ENCODE results near the gene MUSK.
"Not testable (repeated sequence)": the region's sequence is repeated elsewhere in the genome, so short reads cannot be mapped to it uniquely, and the experiment has no call there.

MUSK gene

DNA sequence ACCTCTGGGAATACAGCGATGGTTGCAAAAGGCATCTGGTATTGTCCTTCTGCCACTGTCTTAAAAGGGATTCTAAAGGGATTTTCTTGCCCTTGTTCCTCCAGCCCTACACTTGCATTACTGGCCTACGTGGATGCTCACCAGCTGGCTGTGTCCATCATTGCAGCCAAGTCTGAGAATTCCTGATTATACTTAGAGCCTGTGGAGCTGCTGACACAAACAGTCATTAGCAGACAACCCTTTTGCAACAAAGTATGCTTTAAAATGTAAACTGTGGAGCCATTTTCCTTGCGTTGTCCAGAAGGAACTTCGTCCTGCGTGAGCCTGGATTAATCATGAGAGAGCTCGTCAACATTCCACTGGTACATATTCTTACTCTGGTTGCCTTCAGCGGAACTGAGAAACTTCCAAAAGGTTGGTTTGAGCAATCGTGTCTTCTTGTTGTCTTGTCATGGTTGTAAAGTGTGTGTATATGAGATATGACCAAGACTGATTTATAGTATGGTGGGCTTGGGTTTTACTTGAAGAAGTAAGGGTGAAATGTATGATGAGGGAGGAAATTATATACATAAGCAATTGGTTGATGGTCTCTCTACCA is at the start of gene MUSK:
Gene MUSK, plus strand, starts transcription at position 222 of the 598 bp plus-strand sequence. Its CDS starts 114 bp downstream, at position 336.
- DNase-seq = no peak

DNA sequence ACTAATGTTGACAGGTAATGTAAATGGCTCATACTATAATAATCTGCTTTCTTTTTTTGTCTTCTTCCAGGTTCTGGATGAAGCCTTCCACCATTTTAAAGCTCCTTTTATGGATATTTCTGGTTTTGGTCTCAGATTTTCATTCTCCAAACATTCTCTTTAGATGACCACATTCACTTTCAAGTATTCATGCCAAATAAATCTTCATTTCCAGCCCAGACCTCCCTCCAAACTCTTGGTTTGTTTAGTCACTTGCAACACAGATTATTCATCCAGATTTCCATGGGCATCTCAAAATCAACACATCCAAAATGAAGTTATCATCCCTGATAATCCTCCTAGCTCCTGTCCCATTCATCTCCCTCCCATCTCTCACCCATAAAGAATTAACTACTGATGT is 48.8 kb upstream of the MUSK start:
- no peak for DNase-seq

DNA sequence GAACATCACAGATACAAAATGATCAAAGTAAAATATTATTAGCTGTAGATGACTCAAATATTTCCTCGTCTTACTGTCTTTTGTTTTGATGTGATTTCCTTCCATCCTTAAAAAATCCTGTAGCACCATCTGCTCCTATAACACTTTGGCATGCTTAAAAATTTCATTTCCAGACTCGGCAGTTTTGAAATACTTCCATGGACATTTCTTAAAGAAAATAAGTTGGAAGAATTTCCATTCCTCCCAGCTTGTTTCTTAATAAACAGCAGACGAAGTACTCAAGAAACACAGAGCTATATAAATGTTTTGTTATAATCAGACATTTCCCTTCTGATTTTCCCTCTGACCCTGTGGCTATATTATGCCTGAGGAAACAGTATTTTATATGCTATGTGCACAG is 47.9 kb upstream of the MUSK start:
- DNase-seq = no peak

DNA sequence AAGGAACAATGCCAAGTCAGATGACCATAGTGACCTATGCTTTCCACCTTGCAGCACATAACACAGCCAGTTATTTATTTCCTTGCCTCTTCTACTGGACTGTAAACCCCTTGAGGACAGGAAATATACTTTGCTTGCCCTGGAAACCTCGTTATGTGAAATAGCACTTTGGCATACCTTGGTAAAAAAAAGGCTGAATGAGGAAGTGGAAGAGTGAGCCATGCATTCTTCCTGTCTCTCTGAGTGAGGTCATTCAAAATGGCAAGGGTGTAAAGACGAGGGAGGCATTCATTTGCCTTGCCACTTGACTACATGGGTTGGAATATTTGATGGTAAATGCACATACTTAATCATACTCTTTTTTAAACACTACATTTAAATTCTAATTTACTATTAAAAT is 46.2 kb upstream of the MUSK start:
- no peak for DNase-seq

DNA sequence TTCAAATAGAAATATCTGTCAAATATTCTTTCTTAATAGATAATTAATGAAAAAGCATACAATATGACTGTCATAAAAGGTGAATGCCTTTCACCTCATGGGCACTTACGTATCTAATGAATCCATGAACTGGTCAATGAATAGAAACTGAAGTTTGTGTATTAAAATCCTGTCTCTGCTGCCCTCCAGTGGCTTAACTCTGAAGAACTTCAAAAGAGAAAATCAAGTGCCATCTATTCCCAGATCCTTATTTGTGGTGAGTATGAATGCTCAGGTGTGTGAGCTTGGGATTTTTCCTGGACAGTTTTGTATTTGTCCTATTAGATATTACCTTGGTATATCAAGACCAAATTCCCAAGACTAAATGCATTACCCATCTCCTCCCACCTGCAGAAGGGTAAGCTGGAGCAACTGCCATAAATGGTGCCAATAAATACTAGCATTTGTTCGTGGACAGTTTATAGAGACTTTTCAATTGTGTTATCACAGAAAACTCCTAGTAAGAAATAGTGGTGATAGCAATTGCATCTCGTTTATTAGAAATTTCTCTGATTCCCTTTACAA is 45.0 kb upstream of the MUSK start:
- DNase-seq = no peak

DNA sequence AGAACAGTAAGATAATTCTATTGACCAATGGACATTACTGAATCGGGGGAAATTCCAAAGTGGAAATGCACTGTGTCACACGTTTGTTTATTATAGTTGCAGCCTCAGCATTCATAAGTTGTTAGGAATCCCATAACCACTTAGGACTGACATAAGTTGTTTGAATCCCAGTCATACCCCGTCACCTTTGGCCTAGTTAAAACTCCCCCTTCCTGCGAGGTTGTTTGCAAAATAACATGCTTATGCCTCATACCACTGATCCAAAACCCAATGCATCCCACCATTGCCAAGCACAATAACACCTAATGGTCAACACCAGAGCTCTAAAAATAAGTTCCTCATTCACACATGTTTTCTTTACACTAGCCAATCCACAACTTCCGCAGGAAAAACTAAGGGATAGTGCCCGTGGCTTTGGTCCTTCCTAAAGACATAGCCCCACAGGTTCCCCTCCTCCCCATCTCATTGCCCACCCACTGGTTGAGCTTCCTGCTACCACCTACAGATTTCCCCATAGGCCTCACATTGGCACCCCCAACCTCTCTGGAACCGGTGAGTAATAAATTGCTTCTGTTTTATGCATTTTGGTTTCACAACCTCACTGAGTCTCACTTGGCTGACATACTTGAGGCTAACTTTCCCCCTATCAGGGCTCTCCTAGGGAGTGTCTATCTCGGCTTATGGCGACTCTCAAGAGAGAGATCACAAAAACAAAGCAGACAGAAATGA is 42.3 kb upstream of the MUSK start:
- no peak for DNase-seq

DNA sequence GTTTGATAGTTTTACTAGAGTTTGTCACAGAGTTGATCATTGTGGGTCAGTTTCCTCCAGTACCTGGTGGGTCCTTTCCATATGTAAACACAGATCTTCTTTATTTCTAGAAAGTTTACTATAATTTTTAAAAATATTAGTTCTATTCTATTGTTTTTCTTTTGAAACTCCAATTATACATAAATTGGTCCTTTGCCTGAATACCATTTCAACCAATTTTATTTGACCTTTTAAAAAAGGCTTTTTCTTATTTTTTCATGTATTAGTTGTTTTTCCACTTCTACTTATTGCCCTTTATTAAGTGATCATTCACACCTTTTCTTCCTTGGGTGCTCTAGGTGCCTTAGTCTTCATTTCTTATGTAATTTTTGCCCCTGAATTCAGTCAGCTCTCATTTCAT is 33.0 kb upstream of the MUSK start:
- DNase-seq = no peak

DNA sequence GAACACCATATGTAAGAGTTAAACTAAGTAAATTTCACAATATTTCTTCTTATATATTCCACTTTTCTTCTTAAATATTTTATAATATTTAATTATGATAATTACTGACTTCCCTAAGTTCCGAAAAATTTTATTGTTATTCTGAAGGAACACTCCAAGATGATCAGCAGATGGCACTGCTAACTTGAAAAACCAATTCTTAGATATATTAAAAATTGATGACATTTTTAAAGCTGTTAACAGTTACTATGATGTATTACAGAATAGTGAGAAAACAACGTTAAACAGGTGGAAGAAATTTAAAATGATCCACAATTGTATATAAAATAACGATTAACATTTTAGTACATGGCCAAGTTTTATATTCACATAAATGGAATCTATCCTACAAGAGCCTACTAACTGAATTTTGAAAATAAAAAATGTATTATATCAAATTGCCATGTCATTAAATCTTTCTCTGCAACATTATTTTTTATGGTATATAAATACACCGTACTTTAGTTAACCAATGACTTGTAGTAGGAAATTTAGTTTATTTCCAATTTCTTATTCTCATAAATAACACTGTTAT is 30.1 kb upstream of the MUSK start:
- no peak for DNase-seq

DNA sequence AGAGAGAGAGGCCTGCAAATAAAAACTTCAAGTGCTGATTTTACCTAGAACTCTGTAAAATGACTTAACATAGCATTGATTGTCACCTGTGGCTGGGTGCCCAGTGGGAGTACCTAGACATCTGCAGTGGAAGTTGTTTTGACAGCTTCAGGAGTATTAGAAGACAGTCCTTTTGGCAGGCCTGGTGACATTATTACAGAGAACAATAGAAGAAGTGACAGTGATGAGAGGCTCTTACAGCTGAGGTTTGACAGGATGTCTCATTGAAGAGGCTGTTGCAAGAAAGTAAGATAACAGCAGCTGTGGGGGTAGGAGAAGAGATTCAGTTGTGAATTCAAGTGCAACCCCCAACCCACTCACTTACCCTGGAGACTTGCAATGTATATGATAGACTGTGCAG is 27.9 kb upstream of the MUSK start:
- DNase-seq = no peak

DNA sequence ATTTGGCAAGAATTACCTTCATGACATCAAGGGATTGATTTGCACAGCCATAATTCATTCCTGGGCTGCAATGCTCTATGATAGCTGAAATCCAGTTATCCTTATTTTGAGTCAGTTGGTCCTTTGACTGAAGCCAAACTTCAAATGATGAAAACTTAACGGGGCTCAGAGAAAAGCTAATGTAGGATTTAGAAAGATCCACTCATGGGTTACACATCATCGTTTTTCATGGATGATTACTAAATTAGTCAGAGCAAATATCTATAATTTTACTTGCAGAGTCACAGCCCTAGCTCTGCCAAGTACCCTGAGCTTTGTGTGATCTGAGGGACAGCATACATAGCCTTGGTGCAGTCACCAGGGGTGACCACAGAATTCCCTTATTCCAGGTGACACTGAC is 27.3 kb upstream of the MUSK start:
- DNase-seq = no peak

DNA sequence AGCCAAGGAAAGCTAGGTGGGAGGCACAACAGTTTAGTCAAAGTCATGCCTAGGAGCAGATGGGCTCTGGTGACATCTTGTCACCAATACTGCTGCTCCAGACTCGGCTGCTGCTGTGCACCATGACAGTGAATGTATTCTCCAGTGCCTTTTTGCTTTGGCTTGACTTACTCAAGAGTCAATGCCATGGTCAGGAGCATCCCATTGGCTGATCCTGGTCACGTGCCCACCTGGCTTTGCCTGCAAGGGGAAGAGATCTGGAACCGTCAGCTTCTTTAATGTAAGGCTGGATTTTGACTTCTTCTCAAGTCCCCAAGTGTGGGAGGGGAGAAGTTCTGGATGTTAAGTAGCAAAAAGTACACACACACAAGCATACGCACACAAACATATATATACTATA is 19.9 kb upstream of the MUSK start:
- no peak for DNase-seq

DNA sequence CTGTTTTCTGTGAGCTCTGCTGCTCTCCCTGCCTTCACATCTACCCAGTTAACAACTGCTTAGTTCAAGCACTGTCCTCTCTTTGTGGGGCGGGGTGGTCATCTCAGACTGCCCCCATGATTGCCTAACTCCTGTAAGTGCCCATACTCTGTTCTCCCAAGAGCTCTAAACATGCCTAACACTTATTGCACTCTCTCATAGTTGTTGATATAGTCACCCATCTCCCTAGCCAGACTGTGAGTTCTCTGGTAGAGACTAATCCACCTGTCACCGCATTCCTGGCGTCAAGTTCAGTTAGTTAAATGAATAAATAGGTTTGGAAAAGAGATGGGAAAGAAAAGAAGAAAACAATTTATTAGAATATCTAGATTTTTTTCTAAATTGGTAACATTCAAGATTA is 18.3 kb upstream of the MUSK start:
- no peak for DNase-seq

DNA sequence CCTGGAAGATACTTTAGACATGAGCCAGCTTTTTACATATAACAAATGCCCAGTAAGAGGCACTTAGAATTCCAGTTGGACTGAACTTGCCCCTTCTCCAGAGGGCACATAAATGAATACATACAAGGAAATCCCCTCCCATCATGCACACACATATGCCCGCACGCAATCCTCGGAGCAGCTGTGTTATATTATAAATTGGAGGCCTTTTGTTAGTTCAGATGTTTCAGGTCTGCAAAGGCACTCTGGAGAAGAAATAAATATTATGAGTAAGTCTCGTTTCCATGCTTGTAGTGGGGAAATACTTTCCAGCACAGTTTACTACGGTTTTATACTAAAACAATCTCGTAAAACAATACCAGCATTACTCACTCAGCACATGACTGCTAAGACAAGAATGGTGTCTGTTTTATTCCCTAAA is 17.6 kb upstream of the MUSK start:
- no peak for DNase-seq

DNA sequence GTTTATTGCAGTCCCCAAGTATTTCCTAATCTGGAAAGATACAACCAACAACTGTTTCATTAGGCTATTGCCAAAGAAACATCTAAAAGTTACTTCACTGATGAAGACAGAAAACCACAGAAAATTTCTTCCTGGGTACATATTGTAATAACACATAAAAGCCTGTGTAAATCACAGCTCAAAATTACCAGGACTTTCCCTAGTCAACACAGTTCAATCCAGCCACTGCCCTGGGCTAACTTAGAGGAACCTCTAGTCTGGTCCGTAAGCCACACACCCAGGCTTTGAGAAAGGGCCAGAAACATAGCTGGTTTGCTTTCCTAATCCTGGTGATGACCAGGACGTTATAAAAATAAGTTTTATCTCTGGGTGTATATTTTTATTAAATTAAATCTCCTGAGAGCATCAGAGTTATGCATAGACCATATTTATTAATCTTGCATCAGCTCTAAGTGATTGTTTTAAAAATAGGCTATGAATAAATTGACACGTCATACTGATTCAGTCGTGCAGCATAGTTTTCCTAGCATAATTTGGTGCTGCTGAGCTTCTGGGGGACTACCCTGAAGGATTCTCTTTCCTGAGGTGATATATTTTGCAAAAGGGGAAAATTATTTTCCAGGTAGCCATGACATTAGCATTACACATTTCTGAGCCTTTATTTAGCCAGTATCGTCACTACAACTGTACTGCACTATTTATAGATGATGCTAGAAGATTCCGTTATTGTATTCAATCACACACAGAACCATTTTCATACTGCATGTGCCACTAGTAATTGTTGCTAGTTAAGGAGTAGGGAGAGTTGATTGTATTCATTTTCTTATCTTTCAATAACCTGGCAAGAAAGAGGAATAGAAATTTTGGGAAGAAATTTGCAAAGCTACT is 12.6 kb upstream of the MUSK start:
- DNase-seq = no peak

DNA sequence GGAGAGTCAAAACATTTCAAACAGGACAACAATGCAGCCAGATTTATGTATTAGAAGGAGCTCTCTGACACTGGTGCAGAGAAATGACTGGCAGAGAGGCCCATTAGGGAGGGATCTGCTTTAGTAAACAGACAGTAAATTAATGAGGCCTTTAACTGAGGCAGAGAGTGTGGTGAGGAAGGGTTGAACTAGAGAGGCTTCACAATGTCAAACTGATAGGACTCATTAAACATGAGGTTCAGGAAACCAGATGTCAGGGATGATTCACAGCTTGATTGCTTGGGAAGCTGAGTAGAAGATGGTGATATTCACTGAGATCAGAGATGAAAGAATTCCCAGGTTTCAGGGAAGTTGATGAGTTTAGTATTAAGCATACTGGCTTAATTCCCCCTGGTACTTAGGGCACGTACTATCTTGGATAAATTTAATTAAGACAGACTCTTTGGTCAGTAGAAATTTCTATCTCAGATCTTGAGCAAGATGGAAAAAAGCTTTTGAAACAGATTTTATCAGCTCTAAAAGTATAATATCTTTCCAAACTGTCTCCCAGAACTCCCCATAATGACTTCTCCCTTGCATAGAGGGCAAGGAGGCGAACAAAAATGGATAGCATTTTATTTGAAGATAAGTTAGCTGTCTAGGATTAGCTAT is 8.6 kb upstream of the MUSK start:
- DNase-seq = no peak

DNA sequence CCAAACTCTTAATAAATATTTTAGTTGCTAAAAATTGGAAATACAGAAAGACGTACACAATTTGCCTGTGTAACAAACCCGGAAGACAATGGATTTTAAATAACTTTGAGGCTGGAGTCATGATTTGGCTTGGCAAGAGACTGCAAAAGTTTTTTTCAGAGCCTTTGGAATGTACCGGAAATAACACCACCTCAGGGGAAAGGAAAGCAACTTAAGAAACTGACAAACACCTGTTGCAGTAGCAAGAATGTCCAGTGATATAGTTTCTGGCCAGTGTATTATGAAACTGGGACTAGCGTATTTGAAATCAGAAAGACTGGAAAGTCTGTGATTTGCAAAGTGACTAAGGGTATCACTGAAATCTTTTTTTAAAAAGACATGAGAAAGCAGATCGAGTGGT is 842 bp downstream of the MUSK start:
- DNase-seq = no peak

DNA sequence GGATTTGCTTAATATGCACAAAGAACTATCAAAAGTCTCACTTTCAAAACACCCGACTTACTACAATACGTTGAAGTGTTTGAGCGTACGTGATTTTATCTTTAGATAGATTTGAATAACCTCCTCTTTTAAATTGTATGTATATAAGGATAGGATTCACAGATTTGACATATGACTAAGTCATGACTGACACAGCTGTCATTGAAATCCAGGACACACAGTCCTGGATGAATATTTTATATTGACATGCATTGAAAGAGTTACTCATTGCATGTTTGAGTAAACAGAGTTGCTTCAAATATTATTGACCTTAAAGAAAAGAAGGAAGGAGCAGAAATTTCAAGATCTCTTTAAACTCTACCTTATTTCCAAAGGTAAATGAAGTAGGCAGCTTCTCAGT is 3.3 kb downstream of the MUSK start:
- DNase-seq = no peak

DNA sequence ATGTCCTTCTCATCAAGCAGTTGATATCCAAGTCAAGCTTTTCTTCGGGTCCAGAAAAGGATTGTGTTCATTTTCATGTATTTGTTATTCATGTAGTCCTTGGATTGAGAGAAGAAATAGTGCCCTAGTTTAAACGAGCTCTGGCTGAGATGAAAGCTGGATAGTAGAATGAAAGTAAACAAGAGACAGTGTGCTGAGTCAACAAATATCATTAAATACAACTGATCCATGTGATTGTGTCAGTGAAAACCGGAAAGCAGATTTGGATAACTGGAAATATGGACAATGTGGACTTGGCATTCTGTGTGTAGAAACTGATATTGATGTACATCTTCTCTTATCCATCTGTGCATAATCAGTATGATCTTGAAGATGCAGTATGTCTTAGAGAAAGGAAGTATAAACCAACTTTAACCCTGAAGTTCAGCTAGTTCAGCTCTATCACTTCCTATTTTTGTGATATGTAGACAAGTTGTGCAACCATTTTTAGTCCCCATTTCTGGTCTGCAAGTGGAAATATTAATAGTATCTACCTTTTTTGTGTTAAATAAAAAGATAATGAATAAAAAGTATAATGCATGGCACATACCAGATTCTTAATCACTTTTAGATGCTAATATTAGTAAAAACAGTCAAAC is 4.4 kb downstream of the MUSK start:
- no peak for DNase-seq

DNA sequence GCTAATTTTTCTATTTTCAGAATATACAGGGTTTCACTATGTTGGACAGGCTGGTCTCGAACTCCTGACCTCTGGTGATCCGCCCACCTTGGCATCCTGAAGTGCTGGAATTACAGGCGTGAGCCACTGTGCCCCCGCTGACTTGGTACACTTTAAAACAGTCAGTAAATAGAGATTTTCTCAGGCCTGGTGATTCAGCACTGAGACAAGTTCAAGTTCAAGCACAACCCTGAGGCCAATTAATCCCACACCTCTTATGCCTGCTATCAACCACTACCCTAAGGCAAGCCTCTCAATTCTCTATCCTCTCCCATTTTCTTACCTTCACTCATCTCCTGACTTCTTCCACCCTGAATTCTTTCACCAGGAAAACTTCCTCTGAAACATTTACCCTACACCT is 18.9 kb downstream of the MUSK start:
- no peak for DNase-seq

DNA sequence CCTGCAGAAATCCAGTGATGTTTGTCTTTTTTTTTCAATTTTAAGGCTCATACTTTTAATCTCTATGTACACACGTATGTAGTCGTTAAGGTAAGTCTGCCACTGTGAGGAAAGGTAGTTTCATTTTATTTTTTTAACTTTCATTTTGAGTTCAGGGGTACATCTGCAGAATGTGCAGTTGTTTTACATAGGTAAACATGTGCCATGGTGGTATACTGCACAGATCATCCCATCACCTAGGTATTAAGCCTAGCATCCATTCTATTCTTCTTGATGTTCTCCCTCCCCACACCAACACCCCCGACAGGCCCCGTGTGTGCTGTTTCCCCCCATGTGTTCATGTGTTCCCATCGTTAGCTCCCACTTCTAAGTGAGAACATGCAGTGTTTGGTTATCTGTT is 19.7 kb downstream of the MUSK start:
- DNase-seq = no peak

DNA sequence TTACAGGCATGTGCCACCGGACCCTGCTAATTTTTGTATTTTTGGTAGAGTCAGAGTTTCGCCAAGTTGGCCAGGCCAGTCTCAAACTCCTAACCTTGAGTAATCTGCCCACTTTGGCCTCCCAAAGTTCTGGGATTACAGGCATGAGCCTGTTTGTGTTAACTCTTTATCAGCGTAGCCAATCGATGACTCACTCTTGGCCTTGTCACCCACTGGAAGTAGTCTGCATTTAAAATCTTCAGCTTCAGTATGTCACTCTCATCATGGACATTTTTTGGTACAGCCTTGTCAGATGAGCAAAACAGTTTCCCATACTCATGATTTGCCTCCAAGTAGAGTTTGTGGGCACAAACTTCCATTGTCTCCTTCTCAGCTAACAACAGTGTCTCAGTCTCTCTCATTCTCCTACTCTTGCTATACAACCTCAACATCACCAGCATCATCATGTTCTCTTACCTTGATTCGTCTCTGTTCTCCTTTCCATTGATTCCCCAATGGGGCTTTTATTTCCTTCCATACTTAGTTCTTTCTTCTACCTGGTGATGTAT is 22.5 kb downstream of the MUSK start:
- DNase-seq = no peak

DNA sequence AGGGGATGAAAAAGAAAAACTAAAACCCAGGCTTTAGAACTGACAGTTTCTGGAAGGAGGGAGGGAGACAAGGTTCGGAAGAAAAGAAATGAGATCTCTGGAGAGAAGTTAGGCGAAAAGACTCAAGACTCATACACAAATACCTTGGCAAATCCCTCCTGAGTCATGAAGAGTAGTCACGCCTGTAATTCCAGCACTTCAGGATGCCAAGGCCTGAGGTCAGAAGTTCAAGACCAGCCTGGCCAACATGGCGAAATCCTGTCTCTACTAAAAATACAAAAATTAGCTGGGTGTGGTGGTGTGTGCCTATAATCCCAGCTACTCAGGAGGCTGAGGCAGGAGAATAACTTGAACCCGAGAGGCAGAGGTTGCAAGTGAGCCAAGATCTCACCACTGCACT is 27.3 kb downstream of the MUSK start:
- not testable (repeated sequence) for DNase-seq

All from activated gamma-delta T cell treated with Interleukin-2 at 50 U/mL for 16 hours (primary cell).